ENCODE data around the gene MAP3K14. TPM values are rescaled to one million over a fixed set of nuclear protein-coding genes. Genes with fewer than 3 reads are reported as not detected.

The MAP3K14 gene
- total RNA-seq, 1 experiment from 2014 or later: 1.3 TPM

GRCh38 chr17:45235416-45236281 lies 81.2 kb downstream of the MAP3K14 start:
- in situ Hi-C loops (cut with HindIII; ENCODE audit: low pct_unique_long_range_greater_than_20kb, low sequenced_read_pairs): no loop called here

GRCh38 chr17:45234641-45235415 lies 82.0 kb downstream of the MAP3K14 start:
- DNase-seq (ENCODE audit: low read depth, low spot score): peak; percentile 20
- in situ Hi-C loops (cut with HindIII; ENCODE audit: low pct_unique_long_range_greater_than_20kb, low sequenced_read_pairs): no loop called here

More at GRCh38 chr17:45235416-45236281, 81.2 kb downstream of the MAP3K14 start:
- peak; percentile 79 for DNase-seq (ENCODE audit: low read depth, low spot score)

- in situ Hi-C loops (cut with HindIII; ENCODE audit: low pct_unique_long_range_greater_than_20kb, low sequenced_read_pairs): no loop called here
- DNase-seq (ENCODE audit: low read depth, low spot score): no peak
Observed at GRCh38 chr17:45233423-45233924, 83.3 kb downstream of the MAP3K14 start.

- in situ Hi-C loops (cut with HindIII; ENCODE audit: low pct_unique_long_range_greater_than_20kb, low sequenced_read_pairs): no loop called here
- no peak for DNase-seq (ENCODE audit: low read depth, low spot score)
Observed at GRCh38 chr17:45232514-45233422, 84.1 kb downstream of the MAP3K14 start.

GRCh38 chr17:45231481-45232116 lies 85.2 kb downstream of the MAP3K14 start:
- in situ Hi-C loops (cut with HindIII; ENCODE audit: low pct_unique_long_range_greater_than_20kb, low sequenced_read_pairs): no loop called here
- DNase-seq (ENCODE audit: low read depth, low spot score): peak; percentile 53

- DNase-seq (ENCODE audit: low read depth, low spot score): no peak
- in situ Hi-C loops (cut with HindIII; ENCODE audit: low pct_unique_long_range_greater_than_20kb, low sequenced_read_pairs): no loop called here
Observed at GRCh38 chr17:45230787-45231480, 85.9 kb downstream of the MAP3K14 start.

GRCh38 chr17:45230410-45230786 lies 86.4 kb downstream of the MAP3K14 start:
- DNase-seq (ENCODE audit: low read depth, low spot score): no peak
- in situ Hi-C loops (cut with HindIII; ENCODE audit: low pct_unique_long_range_greater_than_20kb, low sequenced_read_pairs): no loop called here

- in situ Hi-C loops (cut with HindIII; ENCODE audit: low pct_unique_long_range_greater_than_20kb, low sequenced_read_pairs): no loop called here
- no peak for DNase-seq (ENCODE audit: low read depth, low spot score)
Observed at GRCh38 chr17:45229681-45230409, 87.0 kb downstream of the MAP3K14 start.

- in situ Hi-C loops (cut with HindIII; ENCODE audit: low pct_unique_long_range_greater_than_20kb, low sequenced_read_pairs): no loop called here
Observed at GRCh38 chr17:45228763-45229539, 87.9 kb downstream of the MAP3K14 start.

GRCh38 chr17:45227926-45228762 lies 88.7 kb downstream of the MAP3K14 start:
- no peak for DNase-seq (ENCODE audit: low read depth, low spot score)
- in situ Hi-C loops (cut with HindIII; ENCODE audit: low pct_unique_long_range_greater_than_20kb, low sequenced_read_pairs): no loop called here

More at GRCh38 chr17:45228763-45229539, 87.9 kb downstream of the MAP3K14 start:
- peak; percentile 16 for DNase-seq (ENCODE audit: low read depth, low spot score)

GRCh38 chr17:45227101-45227925 lies 89.5 kb downstream of the MAP3K14 start:
- in situ Hi-C loops (cut with HindIII; ENCODE audit: low pct_unique_long_range_greater_than_20kb, low sequenced_read_pairs): no loop called here
- no peak for DNase-seq (ENCODE audit: low read depth, low spot score)

GRCh38 chr17:45226576-45226975 lies 90.2 kb downstream of the MAP3K14 start:
- in situ Hi-C loops (cut with HindIII; ENCODE audit: low pct_unique_long_range_greater_than_20kb, low sequenced_read_pairs): no loop called here
- no peak for DNase-seq (ENCODE audit: low read depth, low spot score)

GRCh38 chr17:45225964-45226530 lies 90.8 kb downstream of the MAP3K14 start:
- no peak for DNase-seq (ENCODE audit: low read depth, low spot score)
- in situ Hi-C loops (cut with HindIII; ENCODE audit: low pct_unique_long_range_greater_than_20kb, low sequenced_read_pairs): no loop called here
